ENCODE results near the gene FBRSL1. TPM values are rescaled to one million over a fixed set of nuclear protein-coding genes. Genes with fewer than 3 reads are reported as not detected.

FBRSL1 gene
- total and polyA plus RNA-seq, 2 donors (not counting 3 experiments of a cell fraction or from before 2014, with no cell fraction given), result 19.3 to 79.8 TPM

DNA sequence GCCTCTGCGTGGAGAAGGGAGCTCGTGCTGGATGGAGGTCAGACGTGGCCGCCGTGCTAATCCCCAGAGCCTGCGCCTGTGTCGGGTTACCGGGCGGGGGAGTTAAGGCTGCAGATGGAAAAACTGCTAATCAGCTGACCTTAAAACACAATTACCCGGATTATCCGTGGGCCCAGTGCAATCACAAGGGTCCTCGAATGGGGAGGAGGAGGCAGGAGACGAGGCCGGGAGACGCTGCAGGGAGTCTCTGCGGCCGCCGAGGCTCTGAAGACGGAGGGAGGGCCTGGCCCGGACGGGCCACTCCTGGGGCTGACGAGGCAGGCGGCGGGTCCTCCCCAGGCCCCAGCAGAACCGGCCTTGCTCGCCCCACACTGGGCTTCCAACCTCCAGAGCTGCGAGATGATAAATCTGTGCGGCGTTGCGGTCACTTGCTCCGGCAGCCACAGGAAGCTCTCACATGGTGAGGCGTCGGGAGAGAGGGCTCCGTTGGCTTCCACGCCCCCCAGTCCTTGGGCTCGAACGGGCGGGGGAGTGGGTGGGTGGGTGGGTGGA, 32.9 kb upstream of the FBRSL1 start:
- BruUV-seq (replicated peaks), result no TSS peak
- TF ChIP-seq EZH2 (IDR thresholded peaks at IDR 0.05; ENCODE audit: borderline replicate concordance, low read depth, low read length, severe bottlenecking) (no peak), GATA2 (IDR thresholded peaks at IDR 0.05; ENCODE audit: insufficient read depth, insufficient read length, low read depth, low read length) (no peak), MYC (IDR thresholded peaks at IDR 0.05; ENCODE audit: low read depth, low read length) (no peak), CTCF (IDR thresholded peaks at IDR 0.05; ENCODE audit: extremely low read depth in 1 of 2, insufficient read depth in 1 of 2, low read depth in 1 of 2, low read length in 2 of 2) (no peak), POLR2AphosphoS5 (IDR thresholded peaks at IDR 0.05; ENCODE audit: insufficient read depth, low read depth, low read length) (no peak), FOS (IDR thresholded peaks at IDR 0.05; ENCODE audit: borderline replicate concordance, insufficient read depth, low read length) (no peak), POLR2A (IDR thresholded peaks at IDR 0.05; ENCODE audit: low read depth, low read length) (no peak), JUN (IDR thresholded peaks at IDR 0.05; ENCODE audit: borderline replicate concordance, insufficient read depth, insufficient read length, low read depth) (no peak), MAX (IDR thresholded peaks at IDR 0.05; ENCODE audit: insufficient read depth, insufficient read length) (no peak)
- no peak for DNase-seq (ENCODE audit: low read depth, low spot score)
- H3K4me1 ChIP-seq (ENCODE audit: control insufficient read depth, extremely low read depth, insufficient read depth, low read length), result no peaks in the 10 kb centered on the region
- ChIA-PET POLR2A (no interaction called here), CTCF (no interaction called here)
- no peaks in the 10 kb centered on the region for H3K79me2 ChIP-seq (ENCODE audit: control insufficient read depth, insufficient read depth, low read length)
- no peaks in the 10 kb centered on the region for H3K9me3 ChIP-seq (replicated peaks; ENCODE audit: control insufficient read depth, insufficient read depth, low read length)
- no peak overlapping the region for H3K4me2 ChIP-seq (ENCODE audit: insufficient read depth, low read length)
- no peaks in the 10 kb centered on the region for H3K36me3 ChIP-seq (ENCODE audit: control insufficient read depth in 2 of 2, extremely low read depth in 1 of 2, insufficient read depth in 2 of 2, low read length in 2 of 2)
- H3K9ac ChIP-seq (replicated peaks; ENCODE audit: extremely low read depth, insufficient read depth, low read length), result no peak overlapping the region
- no peak overlapping the region for H3K4me3 ChIP-seq (replicated peaks in 1 of 3; ENCODE audit: insufficient read depth in 1 of 3, low read depth in 1 of 3, low read length in 3 of 3)
- H3K9me1 ChIP-seq (replicated peaks; ENCODE audit: control insufficient read depth, extremely low read depth, insufficient read depth, low read length), result no peaks in the 10 kb centered on the region
- H2AFZ ChIP-seq (ENCODE audit: low read depth, low read length), result no peak overlapping the region
- H3K27ac ChIP-seq (ENCODE audit: insufficient read depth, low read depth, low read length), result no peak overlapping the region
- no peaks in the 10 kb centered on the region for H4K20me1 ChIP-seq (replicated peaks; ENCODE audit: control insufficient read depth, extremely low read depth, insufficient read depth, low read length)
- intact Hi-C loops (cut with micrococcal nuclease), result no loop called here
- no peaks in the 10 kb centered on the region for H3K27me3 ChIP-seq (ENCODE audit: control insufficient read depth in 2 of 2, insufficient read depth in 2 of 2, low read length in 2 of 2)
- no peak for FAIRE-seq
- dilution Hi-C loops (cut with MboI; ENCODE audit: extremely low pct_ligation_motif_present, low sequenced_read_pairs), result no loop called here
